Mucosa of stomach (tissue), 1 donor: Measurements from ENCODE around the gene GABRB3.

Experiments
- H3K27me3 ChIP-seq: one replicate; pipeline ENCODE4 v1.7.0; 2013; ENCODE audit warnings: mild to moderate bottlenecking, low read length; ENCODE audit not compliant: control insufficient read depth, insufficient read depth
- H3K36me3 ChIP-seq: one replicate; pipeline ENCODE4 v1.7.0; 2013; ENCODE audit warnings: low read length; ENCODE audit not compliant: control insufficient read depth, insufficient read depth
- H3K4me1 ChIP-seq: one replicate; pipeline ENCODE4 v1.7.0; 2013; ENCODE audit warnings: mild to moderate bottlenecking, low read length; ENCODE audit not compliant: control insufficient read depth, insufficient read depth
- H3K4me3 ChIP-seq: one replicate; pipeline ENCODE4 v1.7.0; 2013; ENCODE audit warnings: low read length
- H3K9ac ChIP-seq: one replicate; pipeline ENCODE4 v1.7.0; 2013; ENCODE audit warnings: mild to moderate bottlenecking, low read length, moderate library complexity
- H3K9me3 ChIP-seq: one replicate; pipeline ENCODE4 v1.7.0; 2013; ENCODE audit warnings: mild to moderate bottlenecking, low read length, moderate library complexity; ENCODE audit not compliant: control insufficient read depth
- donor health status: Pancreatic carcinoma.

Gene GABRB3

DNA sequence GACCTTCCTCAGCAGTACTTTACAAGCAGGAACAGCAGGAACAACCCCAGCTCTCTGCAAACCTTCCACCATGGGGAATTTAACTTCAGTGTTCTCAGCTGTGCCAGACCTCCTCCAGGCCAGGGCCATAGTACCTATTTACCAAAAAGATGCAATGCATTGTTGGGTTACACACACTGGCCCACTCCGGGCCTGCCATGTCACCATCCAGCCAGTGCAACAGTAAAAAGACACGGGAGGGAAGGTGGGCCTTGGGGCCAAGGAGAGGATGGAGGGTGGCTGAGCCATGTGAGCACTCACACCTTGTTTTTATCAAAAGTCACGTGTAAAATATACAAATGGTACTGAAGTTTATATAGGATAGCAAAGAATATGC, 157.0 kb downstream of the GABRB3 start:
- Histone ChIP-seq H3K9me3 (no peaks in the 10 kb centered on the region), H3K4me1 (no peaks in the 10 kb centered on the region), H3K4me3 (no peak overlapping the region), H3K9ac (no peak overlapping the region), H3K27me3 (no peaks in the 10 kb centered on the region), H3K36me3 (no peaks in the 10 kb centered on the region)

DNA sequence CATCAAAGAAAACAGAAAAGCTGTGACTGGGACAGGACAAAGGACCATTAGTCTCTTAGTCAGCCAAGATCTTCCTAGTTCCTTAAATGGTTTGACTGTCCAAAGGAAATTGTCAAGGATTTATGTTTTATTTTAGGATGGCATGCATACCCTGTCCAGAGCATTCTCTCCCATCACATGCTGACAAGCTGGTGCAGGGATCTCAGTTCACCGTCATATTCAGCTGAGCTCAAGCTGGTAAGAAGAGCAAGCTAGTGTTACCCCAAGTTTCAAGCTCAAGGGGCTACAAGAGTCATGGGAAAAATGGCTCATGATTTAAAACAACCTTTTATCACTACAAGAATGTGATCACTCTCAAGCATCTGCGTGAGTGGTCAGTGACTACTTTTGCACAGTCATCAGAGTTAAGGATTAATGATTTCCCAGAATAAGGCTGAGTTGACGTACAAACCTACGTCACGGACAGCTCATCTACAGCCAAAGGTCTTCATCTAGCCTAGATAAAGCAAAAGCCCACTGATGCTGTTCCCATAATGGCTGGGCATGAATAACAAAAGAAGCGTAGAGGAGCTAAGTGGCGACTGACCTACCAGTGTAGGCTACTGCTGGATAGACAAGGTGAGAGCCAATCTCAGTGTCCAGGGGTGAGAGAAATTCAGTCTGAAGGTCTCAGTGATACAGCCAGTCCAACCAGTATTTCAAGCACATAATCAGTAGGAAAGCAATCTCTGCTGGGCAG, 157.5 kb downstream of the GABRB3 start:
- Histone ChIP-seq H3K4me1 (no peaks in the 10 kb centered on the region), H3K9me3 (no peaks in the 10 kb centered on the region), H3K36me3 (no peaks in the 10 kb centered on the region), H3K4me3 (no peak overlapping the region), H3K27me3 (no peaks in the 10 kb centered on the region), H3K9ac (no peak overlapping the region)

DNA sequence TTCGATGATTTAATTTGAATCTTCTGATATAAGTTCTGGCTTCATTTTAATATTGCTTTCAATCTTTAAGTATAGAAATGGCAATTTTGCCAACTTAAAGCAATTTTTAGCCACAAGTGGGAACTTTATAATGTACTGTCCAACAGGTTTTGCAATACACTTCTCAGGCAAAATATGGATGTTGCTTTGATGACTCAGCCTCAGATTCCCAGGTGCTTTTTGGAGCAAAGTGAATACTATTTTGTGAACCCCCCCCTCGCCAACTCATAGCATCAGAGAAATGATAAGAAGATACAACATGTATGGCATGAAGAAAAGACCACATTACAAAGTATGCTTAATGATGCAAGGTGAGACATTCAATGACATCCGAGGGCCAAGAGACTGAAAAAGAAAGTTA, 158.1 kb downstream of the GABRB3 start:
- H3K9me3 ChIP-seq = no peaks in the 10 kb centered on the region
- no peaks in the 10 kb centered on the region for H3K36me3 ChIP-seq
- no peak overlapping the region for H3K4me3 ChIP-seq
- H3K9ac ChIP-seq = no peak overlapping the region
- H3K4me1 ChIP-seq = no peaks in the 10 kb centered on the region
- H3K27me3 ChIP-seq = no peaks in the 10 kb centered on the region

DNA sequence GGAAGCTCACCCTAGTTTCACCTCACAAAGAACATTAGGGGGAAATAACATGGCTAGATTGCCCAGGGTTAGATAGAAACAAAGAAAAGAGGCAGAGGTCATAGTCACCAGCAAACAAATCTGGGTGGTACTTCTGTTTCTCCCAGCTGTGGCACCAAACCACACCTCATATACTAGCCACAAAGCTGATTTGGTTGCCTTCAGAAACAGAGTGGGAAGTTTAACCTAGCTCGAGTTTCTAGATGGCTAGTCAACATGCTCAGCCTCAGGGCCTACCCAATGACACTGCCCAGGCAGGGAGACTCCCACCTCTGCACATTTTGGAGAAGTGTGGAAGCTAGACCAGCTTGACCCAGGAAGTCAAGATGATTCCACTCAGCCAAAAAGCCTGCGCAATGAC, 174.2 kb downstream of the GABRB3 start:
- H3K36me3 ChIP-seq = no peaks in the 10 kb centered on the region
- H3K9me3 ChIP-seq = no peaks in the 10 kb centered on the region
- H3K4me1 ChIP-seq = no peaks in the 10 kb centered on the region
- no peak overlapping the region for H3K9ac ChIP-seq
- no peak overlapping the region for H3K4me3 ChIP-seq
- no peaks in the 10 kb centered on the region for H3K27me3 ChIP-seq

DNA sequence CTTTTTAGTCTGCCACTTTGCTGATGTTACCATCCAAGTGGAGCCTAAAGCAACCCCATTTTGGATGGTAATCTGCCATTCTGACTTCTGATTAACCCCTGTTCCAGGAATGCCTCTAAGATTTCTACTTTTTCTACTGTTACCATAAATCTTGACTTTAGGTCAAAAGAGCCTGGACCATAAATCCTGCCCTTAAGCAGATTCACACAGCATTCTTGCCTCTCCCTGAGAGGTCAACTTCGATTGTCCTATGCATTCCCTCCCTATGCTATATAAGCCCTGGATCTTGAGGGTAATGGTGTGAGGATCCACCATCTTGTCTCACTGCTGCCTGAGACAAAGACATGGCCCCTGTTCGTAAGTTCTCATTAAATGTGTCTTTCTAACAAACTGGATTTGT, 177.3 kb downstream of the GABRB3 start:
- Histone ChIP-seq H3K27me3 (no peaks in the 10 kb centered on the region), H3K9me3 (no peaks in the 10 kb centered on the region), H3K36me3 (no peaks in the 10 kb centered on the region), H3K4me1 (no peaks in the 10 kb centered on the region), H3K9ac (no peak overlapping the region), H3K4me3 (no peak overlapping the region)

DNA sequence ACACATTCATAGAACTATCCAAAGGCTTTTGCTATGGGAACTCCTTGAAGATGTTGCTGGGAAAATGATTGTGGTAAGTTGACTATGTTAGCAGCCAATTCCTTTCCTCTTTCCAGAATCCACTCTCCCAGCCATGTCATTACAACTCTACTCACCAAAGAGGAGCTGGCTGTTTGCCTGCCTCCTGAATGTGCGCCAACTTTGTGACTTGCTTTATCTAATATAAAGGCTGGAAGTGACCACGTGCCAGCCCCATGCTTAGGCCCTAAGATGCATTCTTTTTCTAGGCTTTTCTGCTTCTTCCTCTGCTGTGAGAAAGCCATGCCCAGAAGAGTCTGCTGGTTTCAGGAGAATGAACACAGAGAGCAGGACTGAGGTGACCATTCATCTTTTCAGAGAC, 182.2 kb downstream of the GABRB3 start:
- no peak overlapping the region for H3K9ac ChIP-seq
- H3K9me3 ChIP-seq = no peaks in the 10 kb centered on the region
- H3K4me1 ChIP-seq = no peaks in the 10 kb centered on the region
- no peaks in the 10 kb centered on the region for H3K36me3 ChIP-seq
- no peaks in the 10 kb centered on the region for H3K27me3 ChIP-seq
- no peak overlapping the region for H3K4me3 ChIP-seq

DNA sequence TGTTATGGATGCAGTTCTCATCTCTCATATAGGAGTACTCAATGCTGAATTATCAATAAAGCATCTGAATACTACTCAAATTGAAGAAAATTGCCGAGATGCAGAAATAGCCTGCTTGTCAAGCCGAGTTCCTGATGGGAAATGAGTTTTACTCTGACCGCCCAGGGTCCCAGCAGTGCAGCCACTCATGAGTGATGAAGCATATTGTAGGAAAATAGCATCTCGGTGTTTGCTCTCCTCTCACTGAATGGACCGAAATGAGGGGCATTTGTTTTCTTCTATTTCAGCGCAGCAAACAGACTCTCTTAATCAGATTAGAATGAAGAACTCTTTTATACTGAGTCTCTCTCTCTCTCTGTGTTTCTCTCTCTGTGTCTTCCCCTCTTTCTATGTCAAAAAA, 190.0 kb downstream of the GABRB3 start:
- Histone ChIP-seq H3K36me3 (no peaks in the 10 kb centered on the region), H3K9me3 (no peaks in the 10 kb centered on the region), H3K27me3 (no peaks in the 10 kb centered on the region), H3K4me1 (no peaks in the 10 kb centered on the region), H3K4me3 (no peak overlapping the region), H3K9ac (no peak overlapping the region)

DNA sequence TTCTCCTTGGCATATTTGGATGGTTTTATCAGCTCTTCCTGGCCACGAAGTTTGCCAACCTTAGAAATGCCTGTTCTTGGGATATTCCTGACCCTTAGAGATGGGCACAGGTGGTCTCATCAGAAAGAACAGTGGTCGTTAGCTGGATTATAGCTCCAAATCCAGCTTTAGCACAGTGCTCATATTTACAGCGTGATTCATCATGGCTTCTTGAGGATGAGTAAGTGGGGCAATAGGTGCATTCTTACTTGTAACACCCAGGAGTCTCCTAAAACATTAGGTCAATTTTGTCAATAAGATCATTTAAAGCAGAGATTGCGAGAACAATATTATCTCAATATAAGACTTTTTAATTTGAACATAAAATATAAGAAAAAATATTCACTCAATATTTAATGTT, 191.9 kb downstream of the GABRB3 start:
- Histone ChIP-seq H3K4me3 (no peak overlapping the region), H3K9ac (no peak overlapping the region), H3K4me1 (no peaks in the 10 kb centered on the region), H3K36me3 (no peaks in the 10 kb centered on the region), H3K9me3 (no peaks in the 10 kb centered on the region), H3K27me3 (no peaks in the 10 kb centered on the region)

DNA sequence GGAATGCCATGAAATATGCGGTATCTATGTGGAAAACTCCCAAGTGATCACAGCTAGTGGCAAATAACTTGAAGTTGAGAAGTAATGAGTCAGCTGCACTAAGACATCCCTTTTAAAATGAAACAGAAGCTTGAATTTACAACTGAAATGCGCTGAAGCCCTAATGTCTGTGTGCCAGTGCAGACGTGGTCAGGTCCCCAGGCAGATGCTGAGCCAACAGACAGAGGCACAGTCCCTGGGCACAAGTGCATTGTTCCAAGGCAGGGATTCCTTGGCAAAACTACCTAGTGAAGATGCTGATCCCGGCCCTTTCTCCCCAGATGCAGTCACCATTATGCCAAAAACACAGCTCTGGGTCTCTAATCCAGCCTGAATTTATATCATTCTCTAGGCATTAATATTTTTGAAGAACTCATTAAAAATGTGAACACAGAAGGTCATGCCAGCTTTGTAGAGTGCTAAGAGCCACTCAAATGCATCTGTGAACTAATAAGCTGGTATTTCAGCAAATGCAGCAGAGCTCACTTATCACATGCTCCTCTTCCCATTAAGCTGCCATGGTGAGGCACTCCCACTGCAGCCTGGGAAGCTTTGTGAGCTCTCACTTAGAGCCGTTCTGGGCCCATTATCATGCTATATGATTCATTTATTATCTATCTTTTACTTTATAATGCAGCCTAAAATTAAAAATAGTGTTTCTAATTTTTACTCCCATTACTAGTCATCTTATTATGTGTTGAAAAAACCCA, 200.1 kb downstream of the GABRB3 start:
- H3K4me3 ChIP-seq = no peak overlapping the region
- H3K4me1 ChIP-seq = no peaks in the 10 kb centered on the region
- H3K36me3 ChIP-seq = no peaks in the 10 kb centered on the region
- H3K9me3 ChIP-seq = peaks cover 4% of the 10 kb centered on the region
- no peaks in the 10 kb centered on the region for H3K27me3 ChIP-seq
- H3K9ac ChIP-seq = no peak overlapping the region

DNA sequence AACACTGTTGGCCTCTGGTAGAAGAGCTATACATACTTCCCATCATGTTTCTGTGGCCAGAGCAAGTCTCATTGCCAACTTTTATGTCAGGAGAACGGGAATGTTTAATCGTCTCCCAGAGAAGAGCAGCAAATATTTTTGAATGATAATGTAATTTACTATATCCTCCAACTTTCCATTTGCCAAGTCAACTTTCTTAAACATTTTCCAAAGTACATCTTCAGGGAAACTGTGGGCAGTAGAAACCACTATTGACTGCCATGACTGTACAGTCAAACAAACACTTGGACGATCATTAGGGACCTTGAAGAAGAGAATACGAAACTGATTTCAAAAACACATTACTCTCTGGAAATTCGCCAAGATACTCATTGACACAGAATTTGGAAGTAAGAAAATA, 201.5 kb downstream of the GABRB3 start:
- H3K4me3 ChIP-seq = no peak overlapping the region
- peaks cover 4% of the 10 kb centered on the region for H3K9me3 ChIP-seq
- H3K9ac ChIP-seq = no peak overlapping the region
- H3K27me3 ChIP-seq = no peaks in the 10 kb centered on the region
- H3K36me3 ChIP-seq = no peaks in the 10 kb centered on the region
- no peaks in the 10 kb centered on the region for H3K4me1 ChIP-seq

DNA sequence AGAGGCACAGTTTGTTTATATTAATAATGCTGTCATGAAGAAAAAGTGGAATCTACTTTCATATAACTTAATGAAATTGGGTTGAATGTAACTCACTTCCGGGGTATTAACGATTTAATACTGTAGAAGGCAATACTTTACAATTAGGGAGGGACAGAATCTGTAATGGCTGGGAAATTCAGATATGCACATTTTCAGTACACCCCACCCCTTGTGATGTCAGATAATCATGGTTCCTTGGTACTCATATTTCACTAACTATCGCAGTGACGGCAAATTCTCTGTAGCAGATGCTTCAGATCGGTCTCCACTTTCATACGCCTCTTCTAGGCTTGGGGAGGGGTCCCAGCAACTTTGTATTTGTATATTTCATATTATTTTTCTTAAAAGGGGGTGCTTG, 207.3 kb downstream of the GABRB3 start:
- H3K27me3 ChIP-seq = no peaks in the 10 kb centered on the region
- H3K9me3 ChIP-seq = no peaks in the 10 kb centered on the region

DNA sequence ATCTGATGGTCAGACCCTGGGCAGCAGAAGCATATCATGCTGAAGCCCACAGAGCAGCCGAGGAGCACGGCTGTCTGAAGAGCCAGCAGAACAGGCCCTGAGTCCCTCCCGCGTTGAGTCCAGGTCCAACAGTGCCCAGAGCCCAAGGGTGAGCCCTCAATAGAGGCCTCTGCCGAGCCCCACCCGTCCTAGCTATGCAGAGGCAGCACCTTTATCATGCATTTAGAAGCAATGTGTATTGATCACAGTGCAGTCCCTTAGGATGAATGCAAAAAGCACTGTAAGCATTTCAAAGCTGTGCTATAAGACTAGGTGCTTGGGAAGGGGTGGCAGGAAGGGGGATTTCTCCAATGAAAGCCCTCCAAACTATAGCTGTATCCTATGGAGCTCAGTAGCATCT, 208.5 kb downstream of the GABRB3 start:
- Histone ChIP-seq H3K9ac (no peak overlapping the region), H3K36me3 (no peaks in the 10 kb centered on the region), H3K27me3 (no peaks in the 10 kb centered on the region), H3K4me1 (no peaks in the 10 kb centered on the region), H3K4me3 (no peak overlapping the region), H3K9me3 (no peaks in the 10 kb centered on the region)

More for the DNA sequence above, 207.3 kb downstream of the GABRB3 start:
- Histone ChIP-seq H3K4me3 (no peak overlapping the region), H3K4me1 (no peaks in the 10 kb centered on the region), H3K36me3 (no peaks in the 10 kb centered on the region), H3K9ac (no peak overlapping the region)
